PC-3 (cell line): ENCODE results near the gene PDGFC. TPM values are rescaled to one million over a fixed set of nuclear protein-coding genes. Genes with fewer than 3 reads are reported as not detected.
"Not testable (repeated sequence)": the region's sequence is repeated elsewhere in the genome, so short reads cannot be mapped to it uniquely, and the experiment has no call there.

Experiments
- ATAC-seq: fragments of 200-7000 bp; cut with Tn5 transposase; 2 replicates; pipeline ENCODE4 v1.9.1; 2020; ENCODE audit warnings: mild to moderate bottlenecking, moderate library complexity
- BruUV-seq: library from RNA; stranded (reverse); fragments of 400-500 nt; replicated peaks from 2 replicates; lab custom pipeline; 2021; lab: Mats Ljungman, UMichigan
- CTCF ChIA-PET: fragments of 300-600 bp; sonication (Branson Sonifier 250); formaldehyde crosslinking; loops from one replicate; lab custom pipeline; 2022; ENCODE audit warnings: antibody characterized with exemption; lab: Charles Lee
- POLR2A ChIA-PET: fragments of 300-600 bp; sonication (Branson Sonifier 250); formaldehyde crosslinking; loops from one replicate; lab custom pipeline; 2022; ENCODE audit warnings: antibody characterized with exemption; ENCODE audit not compliant: unreplicated experiment; lab: Charles Lee
- DNase-seq: peaks from one replicate; pipeline ENCODE4 v3.0.0-alpha.2; 2015
- H2AFZ ChIP-seq: fragments of 300-600 bp; sonication (generic); 2 replicates; pipeline ENCODE4 v1.6.0; 2016; ENCODE audit warnings: antibody characterized with exemption, low read length
- H3F3A ChIP-seq: fragments of 300-600 bp; sonication (generic); one replicate; pipeline ENCODE4 v1.6.0; 2017; ENCODE audit warnings: antibody characterized with exemption, low read length, control low read depth, mild to moderate bottlenecking; ENCODE audit not compliant: unreplicated experiment
- H3K27ac ChIP-seq: fragments of 300-600 bp; sonication (generic); 2 replicates; pipeline ENCODE4 v1.5.1; 2016; ENCODE audit warnings: mild to moderate bottlenecking, low read length
- H3K27me3 ChIP-seq: fragments of 300-600 bp; sonication (generic); 2 replicates; pipeline ENCODE4 v1.6.1; 2016; ENCODE audit warnings: low read length, mixed read lengths
- H3K36me3 ChIP-seq: fragments of 300-600 bp; sonication (generic); 2 replicates; pipeline ENCODE4 v1.6.1; 2016; ENCODE audit warnings: low read depth, mixed run types, low read length, mixed read lengths
- H3K4me1 ChIP-seq: fragments of 300-600 bp; sonication (generic); 2 replicates; pipeline ENCODE4 v1.5.1; 2016; ENCODE audit warnings: low read length; ENCODE audit not compliant: insufficient read depth
- H3K4me2 ChIP-seq: fragments of 300-600 bp; sonication (generic); 2 replicates; pipeline ENCODE4 v1.6.0; 2016; ENCODE audit warnings: low read length
- H3K4me3 ChIP-seq: fragments of 300-600 bp; sonication (generic); 2 replicates; pipeline ENCODE4 v1.5.1; 2016; ENCODE audit warnings: mild to moderate bottlenecking, low read length, mixed read lengths
- H3K79me2 ChIP-seq: fragments of 300-600 bp; sonication (generic); 2 replicates; pipeline ENCODE4 v1.6.1; 2017; ENCODE audit warnings: low read length, mixed read lengths
- H3K9ac ChIP-seq: fragments of 300-600 bp; sonication (generic); 2 replicates; pipeline ENCODE4 v1.6.0; 2016; ENCODE audit warnings: mild to moderate bottlenecking, low read length
- H3K9me2 ChIP-seq: fragments of 300-600 bp; sonication (generic); replicated peaks from 2 replicates; pipeline ENCODE4 v1.6.1; 2016; ENCODE audit warnings: mixed run types, low read length, mixed read lengths
- H3K9me3 ChIP-seq: fragments of 300-600 bp; sonication (generic); 2 replicates; pipeline ENCODE4 v1.6.1; 2016; ENCODE audit warnings: low read length, mixed read lengths
- H4K20me1 ChIP-seq: fragments of 300-600 bp; sonication (generic); 2 replicates; pipeline ENCODE4 v1.6.1; 2016; ENCODE audit warnings: low read length, mixed read lengths
- CTCF ChIP-seq: fragments of 300-600 bp; sonication (generic); conservative IDR thresholded peaks from 2 replicates; pipeline ENCODE4 v1.5.1; 2017; ENCODE audit warnings: antibody characterized with exemption, low read depth, mild to moderate bottlenecking, low read length
- EZH2 ChIP-seq: fragments of 300-600 bp; sonication (generic); IDR thresholded peaks from one replicate; pipeline ENCODE4 v1.6.1; 2017; ENCODE audit warnings: antibody characterized with exemption, mild to moderate bottlenecking, low read length; ENCODE audit not compliant: unreplicated experiment
- EZH2phosphoT487 ChIP-seq: fragments of 300-600 bp; sonication (generic); IDR thresholded peaks from 2 replicates; pipeline ENCODE4 v1.6.1; 2018; ENCODE audit warnings: mild to moderate bottlenecking, antibody characterized with exemption, low read length, borderline replicate concordance
- intact Hi-C: fragments of 100-400 bp; cut with micrococcal nuclease; formaldehyde crosslinking; loops from 2 replicates; pipeline ENCODE4 v1.9.0; 2023
- total RNA-seq: library from RNA; depleted of rRNA; stranded (reverse); fragments of >200 nt; gene quantifications from 2 replicates; pipeline ENCODE4 v1.2.3, GENCODE V29; 2014

Gene PDGFC
- total RNA-seq, 1 experiment from 2014 or later = 23.0 TPM

GRCh38 chr4:156939139-156939538 lies 32.5 kb downstream of the PDGFC start:
- no peaks in the 10 kb centered on the region for H3K27me3 ChIP-seq
- peaks cover 48% of the 10 kb centered on the region for H3K4me1 ChIP-seq
- H3K9ac ChIP-seq = no peak overlapping the region
- ATAC-seq = no peak
- H4K20me1 ChIP-seq = no peaks in the 10 kb centered on the region
- H3K9me2 ChIP-seq = no peaks in the 10 kb centered on the region
- CTCF ChIA-PET = no interaction called here
- no TSS peak for BruUV-seq
- no peak for DNase-seq
- H3K27ac ChIP-seq = no peak overlapping the region
- H3K4me3 ChIP-seq = no peak overlapping the region
- intact Hi-C loops = no loop called here
- H2AFZ ChIP-seq = no peak overlapping the region
- no peak for TF ChIP-seq CTCF
- TF ChIP-seq EZH2phosphoT487 = no peak
- no peak for TF ChIP-seq EZH2
- H3K4me2 ChIP-seq = no peak overlapping the region
- H3K36me3 ChIP-seq = peaks cover 6% of the 10 kb centered on the region; the same call in 1 of the 2 replicates
- no peaks in the 10 kb centered on the region for H3K9me3 ChIP-seq
- H3F3A ChIP-seq = peaks cover 5% of the 10 kb centered on the region
- POLR2A ChIA-PET = no interaction called here
- H3K79me2 ChIP-seq = peaks cover 85% of the 10 kb centered on the region

GRCh38 chr4:156934259-156934635 lies 37.4 kb downstream of the PDGFC start:
- H2AFZ ChIP-seq = no peak overlapping the region
- peaks cover 5% of the 10 kb centered on the region for H3F3A ChIP-seq
- CTCF ChIA-PET = no interaction called here
- no peaks in the 10 kb centered on the region for H3K27me3 ChIP-seq
- H3K27ac ChIP-seq = peak overlapping the region; percentile 94
- H3K9me2 ChIP-seq = no peaks in the 10 kb centered on the region
- no TSS peak for BruUV-seq
- POLR2A ChIA-PET = no interaction called here
- peaks cover 29% of the 10 kb centered on the region for H3K4me1 ChIP-seq
- ATAC-seq (peak; percentile 52), DNase-seq (no peak)
- H3K4me3 ChIP-seq = no peak overlapping the region
- H3K9me3 ChIP-seq = peaks cover 8% of the 10 kb centered on the region; the same call in 1 of the 2 replicates
- peaks cover 17% of the 10 kb centered on the region for H3K36me3 ChIP-seq
- H3K9ac ChIP-seq = peak overlapping the region; percentile 33
- H3K79me2 ChIP-seq = peaks cover 60% of the 10 kb centered on the region
- intact Hi-C loops = loop anchor here (1.0 kb wide), 1 partner anchor 12 kb away; no protein-coding TSS in a partner anchor
- H4K20me1 ChIP-seq = no peaks in the 10 kb centered on the region
- TF ChIP-seq EZH2phosphoT487 (no peak), CTCF (no peak), EZH2 (no peak)
- H3K4me2 ChIP-seq = peak overlapping the region; percentile 50

GRCh38 chr4:156933633-156934258 lies 37.9 kb downstream of the PDGFC start:
- no peak for TF ChIP-seq EZH2phosphoT487
- no peak for TF ChIP-seq CTCF
- no peak for TF ChIP-seq EZH2
- H2AFZ ChIP-seq = no peak overlapping the region
- H3K4me2 ChIP-seq = peak overlapping the region; percentile 50
- H3K9me3 ChIP-seq = peaks cover 8% of the 10 kb centered on the region; the same call in 1 of the 2 replicates
- ChIA-PET CTCF (no interaction called here), POLR2A (no interaction called here)
- H3K9me2 ChIP-seq = no peaks in the 10 kb centered on the region
- peak overlapping the region; percentile 48 for H3K9ac ChIP-seq
- H3K27ac ChIP-seq = peak overlapping the region; percentile 94
- peaks cover 5% of the 10 kb centered on the region for H3F3A ChIP-seq
- ATAC-seq = peak; percentile 89
- DNase-seq = peak; percentile 94
- peaks cover 17% of the 10 kb centered on the region for H3K36me3 ChIP-seq
- intact Hi-C loops = loop anchor here (1.0 kb wide), 1 partner anchor 13 kb away; no protein-coding TSS in a partner anchor
- no peak overlapping the region for H3K4me3 ChIP-seq
- no peaks in the 10 kb centered on the region for H4K20me1 ChIP-seq
- H3K4me1 ChIP-seq = peaks cover 33% of the 10 kb centered on the region
- BruUV-seq = no TSS peak
- no peaks in the 10 kb centered on the region for H3K27me3 ChIP-seq
- peaks cover 60% of the 10 kb centered on the region for H3K79me2 ChIP-seq

GRCh38 chr4:156932360-156932759 lies 39.2 kb downstream of the PDGFC start:
- H3K9me2 ChIP-seq, H3K4me2 ChIP-seq, CTCF ChIA-PET, H3K27ac ChIP-seq, H2AFZ ChIP-seq, DNase-seq, H3K27me3 ChIP-seq, ATAC-seq, intact Hi-C loops, H3K4me3 ChIP-seq, H3F3A ChIP-seq, H3K9me3 ChIP-seq, POLR2A ChIA-PET, H4K20me1 ChIP-seq, BruUV-seq, H3K9ac ChIP-seq: not testable (repeated sequence)
- H3K36me3 ChIP-seq = peaks cover 21% of the 10 kb centered on the region
- H3K4me1 ChIP-seq = peaks cover 35% of the 10 kb centered on the region
- peaks cover 58% of the 10 kb centered on the region for H3K79me2 ChIP-seq
